ENCODE results near the gene ARHGAP24. TPM values are rescaled to one million over a fixed set of nuclear protein-coding genes. Genes with fewer than 3 reads are reported as not detected.

Gene ARHGAP24
- total RNA-seq, 1 donor from 2014 or later = not detected

GRCh38 chr4:85591406-85592098 lies 116.6 kb downstream of the ARHGAP24 start:
- no peaks in the 10 kb centered on the region for H3K4me1 Mint-ChIP-seq (ENCODE audit: low read depth)
- H3K4me3 Mint-ChIP-seq = no peak overlapping the region
- H3K27ac Mint-ChIP-seq = no peak overlapping the region
- intact Hi-C loops (cut with micrococcal nuclease) = no loop called here
- DNase-seq (ENCODE audit: low spot score) = no peak
- no peaks in the 10 kb centered on the region for H3K27me3 Mint-ChIP-seq (ENCODE audit: insufficient read depth)
- H3K36me3 Mint-ChIP-seq (ENCODE audit: low read depth) = no peaks in the 10 kb centered on the region
- no peaks in the 10 kb centered on the region for H3K9me3 Mint-ChIP-seq

DNA sequence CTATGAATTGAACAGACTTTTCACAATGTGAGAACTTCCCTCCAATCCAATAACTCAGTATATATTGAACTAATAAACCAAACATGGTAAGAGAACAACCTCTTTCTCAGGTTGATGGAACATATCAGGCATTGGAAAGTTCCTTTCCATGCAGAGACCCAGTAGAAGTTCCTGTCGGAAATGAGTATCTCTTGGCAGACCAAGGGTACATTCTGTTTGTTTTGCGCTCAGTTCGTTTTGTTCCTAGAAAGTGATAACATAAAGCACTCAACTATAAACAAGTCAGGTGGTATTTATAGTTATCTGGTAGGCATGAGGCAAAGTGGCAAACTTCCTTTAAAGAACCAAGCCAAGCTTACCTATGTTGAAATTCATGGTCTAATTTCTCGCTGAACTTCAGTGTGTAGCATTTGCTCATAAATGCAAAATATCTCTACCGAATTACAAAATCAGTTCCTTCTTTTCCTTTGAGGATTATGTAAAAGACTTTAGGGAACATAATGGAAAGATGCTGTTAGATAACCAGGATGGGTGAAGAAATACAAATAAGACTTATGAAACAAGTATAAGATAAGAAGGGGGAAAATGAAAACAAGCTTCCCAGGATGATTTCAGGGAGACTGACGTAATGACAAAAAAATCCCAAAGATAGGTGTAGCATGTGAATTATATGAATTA lies 120.3 kb downstream of the ARHGAP24 start:
- intact Hi-C loops (cut with micrococcal nuclease) = no loop called here
- Mint-ChIP-seq H3K9me3 (no peaks in the 10 kb centered on the region), H3K27ac (no peak overlapping the region), H3K36me3 (ENCODE audit: low read depth) (no peaks in the 10 kb centered on the region), H3K4me1 (ENCODE audit: low read depth) (no peaks in the 10 kb centered on the region), H3K4me3 (no peak overlapping the region), H3K27me3 (ENCODE audit: insufficient read depth) (no peaks in the 10 kb centered on the region)
- no peak for DNase-seq (ENCODE audit: low spot score)

- no peak overlapping the region for H3K4me3 Mint-ChIP-seq
- no peaks in the 10 kb centered on the region for H3K4me1 Mint-ChIP-seq (ENCODE audit: low read depth)
- no peak overlapping the region for H3K27ac Mint-ChIP-seq
These were observed 121.0 kb downstream of the ARHGAP24 start for GRCh38 chr4:85595796-85596559.

DNA sequence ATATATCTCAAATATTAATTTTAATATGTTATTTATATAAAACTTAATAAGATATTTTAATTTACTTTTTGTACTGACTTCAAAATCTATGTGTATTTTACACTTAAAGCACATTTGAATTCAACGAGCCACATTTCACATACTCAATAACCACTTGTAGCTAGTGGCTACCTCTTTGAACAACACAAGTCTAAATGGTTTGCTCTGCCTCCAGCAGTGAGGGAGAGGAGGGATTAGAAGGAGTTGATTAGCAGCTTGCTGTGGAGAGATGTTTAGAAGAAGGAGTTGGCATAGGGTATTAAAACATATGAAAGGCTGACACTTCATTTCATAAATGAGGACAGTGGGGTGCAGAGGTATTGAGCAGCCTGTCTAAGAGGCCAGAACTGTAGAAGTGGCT lies 124.0 kb downstream of the ARHGAP24 start:
- intact Hi-C loops (cut with micrococcal nuclease) = no loop called here
- H3K4me3 Mint-ChIP-seq = no peak overlapping the region
- no peak overlapping the region for H3K27ac Mint-ChIP-seq
- H3K36me3 Mint-ChIP-seq (ENCODE audit: low read depth) = no peaks in the 10 kb centered on the region
- no peaks in the 10 kb centered on the region for H3K9me3 Mint-ChIP-seq
- no peaks in the 10 kb centered on the region for H3K27me3 Mint-ChIP-seq (ENCODE audit: insufficient read depth)
- H3K4me1 Mint-ChIP-seq (ENCODE audit: low read depth) = no peaks in the 10 kb centered on the region
- DNase-seq (ENCODE audit: low spot score) = no peak

More at GRCh38 chr4:85595796-85596559, 121.0 kb downstream of the ARHGAP24 start:
- DNase-seq (ENCODE audit: low spot score) = no peak
- Mint-ChIP-seq H3K27me3 (ENCODE audit: insufficient read depth) (no peaks in the 10 kb centered on the region), H3K9me3 (no peaks in the 10 kb centered on the region), H3K36me3 (ENCODE audit: low read depth) (no peaks in the 10 kb centered on the region)
- intact Hi-C loops (cut with micrococcal nuclease) = no loop called here

DNA sequence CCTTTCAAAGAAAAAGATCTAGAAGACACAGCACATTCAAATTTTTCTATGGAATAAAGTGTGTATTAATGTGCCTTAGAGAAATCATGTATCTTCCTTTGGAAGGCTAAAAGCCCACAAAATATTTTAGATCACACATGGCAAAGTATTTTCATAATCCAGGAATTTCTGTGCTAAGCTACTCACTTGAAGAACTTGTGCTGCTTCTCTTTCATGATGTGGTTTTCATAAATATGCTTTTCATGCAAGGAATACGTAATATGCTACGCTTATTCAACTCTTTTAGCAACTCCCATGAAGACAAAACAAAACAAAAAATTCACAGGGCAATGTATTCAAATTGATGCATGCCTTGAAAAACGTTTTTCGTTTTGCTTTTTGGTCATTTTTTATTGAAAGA lies 125.6 kb downstream of the ARHGAP24 start:
- Mint-ChIP-seq H3K36me3 (ENCODE audit: low read depth) (no peaks in the 10 kb centered on the region), H3K27ac (no peak overlapping the region), H3K4me1 (ENCODE audit: low read depth) (no peaks in the 10 kb centered on the region), H3K27me3 (ENCODE audit: insufficient read depth) (no peaks in the 10 kb centered on the region), H3K9me3 (no peaks in the 10 kb centered on the region), H3K4me3 (no peak overlapping the region)
- intact Hi-C loops (cut with micrococcal nuclease) = no loop called here
- DNase-seq (ENCODE audit: low spot score) = no peak

DNA sequence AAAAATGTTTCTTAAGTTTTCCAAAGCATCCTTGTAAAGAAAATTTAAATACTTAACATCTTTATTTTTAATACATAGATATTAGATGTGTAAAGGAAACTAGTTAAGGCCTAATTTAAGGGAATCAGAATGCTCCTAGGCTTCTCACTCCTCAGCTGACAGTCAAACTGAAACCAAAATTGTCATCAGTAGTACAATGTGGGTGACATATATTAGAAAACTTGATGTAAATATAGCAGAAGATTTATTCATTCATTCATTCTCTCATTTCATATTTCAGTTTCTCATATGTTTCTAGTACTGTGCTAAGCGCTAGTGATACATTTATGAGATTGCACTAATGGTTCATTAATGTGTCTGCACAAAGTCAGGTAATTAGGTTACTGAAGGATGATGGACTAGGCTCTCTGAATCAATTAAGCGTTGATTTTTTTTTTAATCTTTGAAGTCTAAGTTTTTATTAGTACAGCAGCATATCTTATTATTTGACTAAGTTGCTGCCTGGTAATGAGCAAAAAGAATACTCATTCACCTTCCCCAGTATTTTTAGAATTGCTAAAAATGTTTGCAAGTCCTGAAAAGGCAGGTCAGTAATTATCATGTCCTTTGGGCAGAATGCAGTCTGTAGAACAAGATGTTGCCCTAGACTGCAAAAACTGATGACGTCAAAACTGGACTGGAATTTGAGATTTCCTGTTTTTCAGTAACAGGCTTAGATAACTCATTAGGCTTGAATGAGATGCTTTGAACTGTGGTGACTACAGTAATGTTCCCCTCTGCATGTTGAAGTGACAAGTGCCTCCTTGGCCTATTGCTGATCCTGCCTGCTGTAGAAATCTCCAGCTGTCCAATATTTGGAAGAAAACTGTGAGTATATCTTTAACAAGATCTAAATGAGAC lies 128.7 kb downstream of the ARHGAP24 start:
- DNase-seq (ENCODE audit: low spot score) = no peak
- no peaks in the 10 kb centered on the region for H3K4me1 Mint-ChIP-seq (ENCODE audit: low read depth)
- no peaks in the 10 kb centered on the region for H3K9me3 Mint-ChIP-seq
- no peaks in the 10 kb centered on the region for H3K36me3 Mint-ChIP-seq (ENCODE audit: low read depth)
- no peak overlapping the region for H3K27ac Mint-ChIP-seq
- no peaks in the 10 kb centered on the region for H3K27me3 Mint-ChIP-seq (ENCODE audit: insufficient read depth)
- no peak overlapping the region for H3K4me3 Mint-ChIP-seq
- intact Hi-C loops (cut with micrococcal nuclease) = no loop called here

DNA sequence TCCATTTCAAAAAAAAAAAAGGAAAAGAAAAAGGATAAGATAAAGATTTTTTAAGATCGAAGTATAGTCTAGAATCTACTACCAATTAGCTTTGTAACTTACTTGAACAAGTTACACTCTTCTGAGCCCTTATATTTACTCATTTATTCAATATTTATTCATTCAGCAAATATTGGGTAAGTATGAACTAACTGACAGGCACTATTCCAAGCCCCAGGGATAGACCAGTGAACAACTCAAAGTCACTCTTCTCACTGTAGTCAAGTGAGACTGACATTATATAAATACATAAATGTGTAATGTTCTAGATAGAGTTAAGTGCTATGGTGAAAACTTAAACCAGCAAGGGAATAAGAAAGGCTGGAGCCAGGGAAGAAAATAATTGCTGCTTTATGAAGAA lies 131.6 kb downstream of the ARHGAP24 start:
- no peak for DNase-seq (ENCODE audit: low spot score)
- Mint-ChIP-seq H3K9me3 (no peaks in the 10 kb centered on the region), H3K4me1 (ENCODE audit: low read depth) (no peaks in the 10 kb centered on the region), H3K36me3 (ENCODE audit: low read depth) (no peaks in the 10 kb centered on the region), H3K27me3 (ENCODE audit: insufficient read depth) (no peaks in the 10 kb centered on the region), H3K27ac (no peak overlapping the region), H3K4me3 (no peak overlapping the region)
- intact Hi-C loops (cut with micrococcal nuclease) = no loop called here

GRCh38 chr4:85607624-85608023 lies 132.7 kb downstream of the ARHGAP24 start:
- intact Hi-C loops (cut with micrococcal nuclease) = no loop called here
- no peak for DNase-seq (ENCODE audit: low spot score)
- Mint-ChIP-seq H3K4me1 (ENCODE audit: low read depth) (no peaks in the 10 kb centered on the region), H3K9me3 (no peaks in the 10 kb centered on the region), H3K27me3 (ENCODE audit: insufficient read depth) (no peaks in the 10 kb centered on the region), H3K36me3 (ENCODE audit: low read depth) (no peaks in the 10 kb centered on the region), H3K27ac (no peak overlapping the region), H3K4me3 (no peak overlapping the region)

DNA sequence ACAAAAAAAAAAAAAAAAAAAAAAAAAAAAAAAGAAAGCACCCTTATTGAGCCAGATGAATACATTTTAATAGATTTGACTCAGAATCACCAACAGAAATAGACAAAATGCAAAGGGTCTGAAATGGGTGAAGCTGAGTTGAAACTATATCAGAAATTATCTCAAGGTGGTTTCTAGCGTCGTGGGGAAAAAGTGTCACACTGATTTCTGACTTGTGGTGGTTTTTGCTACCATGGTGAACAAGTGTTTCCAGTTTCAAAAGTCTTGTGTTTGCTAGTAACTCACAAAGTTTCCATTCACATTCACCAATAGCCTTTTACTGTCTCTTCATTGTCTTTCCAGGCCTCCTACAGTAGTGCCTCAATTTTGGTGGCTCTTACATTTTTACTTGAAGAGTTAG lies 135.5 kb downstream of the ARHGAP24 start:
- no peak overlapping the region for H3K4me3 Mint-ChIP-seq
- H3K27ac Mint-ChIP-seq = no peak overlapping the region
- H3K27me3 Mint-ChIP-seq (ENCODE audit: insufficient read depth) = no peaks in the 10 kb centered on the region
- H3K9me3 Mint-ChIP-seq = no peaks in the 10 kb centered on the region
- no peak for DNase-seq (ENCODE audit: low spot score)
- no peaks in the 10 kb centered on the region for H3K36me3 Mint-ChIP-seq (ENCODE audit: low read depth)
- intact Hi-C loops (cut with micrococcal nuclease) = no loop called here
- H3K4me1 Mint-ChIP-seq (ENCODE audit: low read depth) = no peaks in the 10 kb centered on the region

DNA sequence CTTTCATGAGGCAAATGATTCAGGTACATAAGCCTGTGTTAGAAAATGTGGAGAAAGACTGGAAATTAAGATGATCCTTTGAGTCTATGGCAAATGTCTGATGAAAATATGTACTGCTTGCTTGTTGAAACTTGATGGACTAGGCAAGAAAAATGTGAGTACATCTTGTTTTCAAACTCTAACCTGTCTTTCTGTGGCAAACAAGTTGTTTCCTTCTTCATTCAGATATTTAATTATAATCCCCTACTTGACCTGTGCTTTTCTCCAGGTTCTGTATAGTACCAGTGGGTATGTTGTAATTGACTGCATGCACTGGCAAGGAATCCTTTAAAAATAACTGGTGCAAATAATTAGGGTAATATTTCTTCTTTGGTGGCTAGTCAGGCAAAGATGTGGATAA lies 136.7 kb downstream of the ARHGAP24 start:
- Mint-ChIP-seq H3K4me3 (no peak overlapping the region), H3K27ac (no peak overlapping the region), H3K27me3 (ENCODE audit: insufficient read depth) (no peaks in the 10 kb centered on the region), H3K4me1 (ENCODE audit: low read depth) (no peaks in the 10 kb centered on the region), H3K9me3 (no peaks in the 10 kb centered on the region), H3K36me3 (ENCODE audit: low read depth) (no peaks in the 10 kb centered on the region)
- no peak for DNase-seq (ENCODE audit: low spot score)
- intact Hi-C loops (cut with micrococcal nuclease) = no loop called here

- Mint-ChIP-seq H3K27ac (no peak overlapping the region), H3K36me3 (ENCODE audit: low read depth) (no peaks in the 10 kb centered on the region), H3K27me3 (ENCODE audit: insufficient read depth) (no peaks in the 10 kb centered on the region), H3K4me3 (no peak overlapping the region), H3K9me3 (no peaks in the 10 kb centered on the region), H3K4me1 (ENCODE audit: low read depth) (no peaks in the 10 kb centered on the region)
- no peak for DNase-seq (ENCODE audit: low spot score)
- intact Hi-C loops (cut with micrococcal nuclease) = no loop called here
These were observed 139.0 kb downstream of the ARHGAP24 start for GRCh38 chr4:85613901-85614300.

GRCh38 chr4:85615952-85616351 lies 141.0 kb downstream of the ARHGAP24 start:
- Mint-ChIP-seq H3K27me3 (ENCODE audit: insufficient read depth) (no peaks in the 10 kb centered on the region), H3K4me1 (ENCODE audit: low read depth) (no peaks in the 10 kb centered on the region)
- intact Hi-C loops (cut with micrococcal nuclease) = no loop called here

More at GRCh38 chr4:85615952-85616351, 141.0 kb downstream of the ARHGAP24 start:
- H3K36me3 Mint-ChIP-seq (ENCODE audit: low read depth) = no peaks in the 10 kb centered on the region
- no peak for DNase-seq (ENCODE audit: low spot score)
- H3K4me3 Mint-ChIP-seq = no peak overlapping the region
- H3K27ac Mint-ChIP-seq = no peak overlapping the region
- no peaks in the 10 kb centered on the region for H3K9me3 Mint-ChIP-seq
